Liver (tissue), 9 donors: ENCODE measurements around the gene IL32. TPM values are rescaled to one million over a fixed set of nuclear protein-coding genes. Genes with fewer than 3 reads are reported as not detected.

Experiments
- DNase-seq: peaks from one replicate; pipeline ENCODE4 v3.0.0-alpha.2; 2017; ENCODE audit warnings: low spot score
- H3K27ac ChIP-seq, 2 donors: one replicate each; pipeline ENCODE4 v1.7.0; 2013; ENCODE audit warnings: inconsistent platforms in 2 of 2, low read length in 2 of 2, control low read depth in 1 of 2, low read depth in 1 of 2, mild to moderate bottlenecking in 1 of 2
- H3K27me3 ChIP-seq, 4 donors: one replicate each; pipeline versions ENCODE4 v1.6.1 to v1.7.0; 2013; ENCODE audit warnings: low read length in 3 of 4, inconsistent platforms in 1 of 4, mild to moderate bottlenecking in 1 of 4, moderate library complexity in 1 of 4; ENCODE audit not compliant: control insufficient read depth in 4 of 4, insufficient read depth in 4 of 4
- H3K36me3 ChIP-seq, 4 donors: one replicate each; pipeline versions ENCODE4 v1.6.1 to v1.7.0; 2013; ENCODE audit warnings: low read length in 3 of 4, mild to moderate bottlenecking in 3 of 4, low read depth in 1 of 4, moderate library complexity in 1 of 4; ENCODE audit not compliant: control insufficient read depth in 4 of 4, insufficient read depth in 3 of 4
- H3K4me1 ChIP-seq, 4 donors: one replicate each; pipeline versions ENCODE4 v1.6.1 to v1.7.0; 2013; ENCODE audit warnings: low read length in 3 of 4, mild to moderate bottlenecking in 3 of 4, moderate library complexity in 1 of 4; ENCODE audit not compliant: control insufficient read depth in 4 of 4, insufficient read depth in 4 of 4
- H3K4me3 ChIP-seq, 3 donors: one replicate each; pipeline versions ENCODE4 v1.6.1 to v1.7.0; 2013; ENCODE audit warnings: low read length in 3 of 3, control low read depth in 1 of 3, low read depth in 1 of 3, mild to moderate bottlenecking in 1 of 3
- H3K9ac ChIP-seq, 2 donors: one replicate each; pipeline ENCODE4 v1.7.0; 2013; ENCODE audit warnings: low read length in 2 of 2, mild to moderate bottlenecking in 2 of 2, moderate library complexity in 2 of 2, control low read depth in 1 of 2, low read depth in 1 of 2
- H3K9me3 ChIP-seq, 4 donors: one replicate each; pipeline versions ENCODE4 v1.6.1 to v1.7.0; 2013; ENCODE audit warnings: low read length in 3 of 4; ENCODE audit not compliant: control insufficient read depth in 4 of 4
- EGR1 ChIP-seq, 2 donors: IDR thresholded peaks; 2 replicates each; pipeline ENCODE4 v1.6.1; 2016 to 2018; ENCODE audit warnings: antibody characterized with exemption in 2 of 2, low read depth in 2 of 2
- FOXA2 ChIP-seq: IDR thresholded peaks from 2 replicates; pipeline ENCODE4 v1.6.1; 2016; ENCODE audit warnings: antibody characterized with exemption
- HNF4G ChIP-seq: IDR thresholded peaks from 2 replicates; pipeline ENCODE4 v1.6.1; 2016; ENCODE audit warnings: antibody characterized with exemption
- JUND ChIP-seq, 2 donors: IDR thresholded peaks; 2 replicates each; pipeline ENCODE4 v1.6.1; 2016; ENCODE audit warnings: antibody characterized with exemption in 2 of 2
- NR2F2 ChIP-seq: IDR thresholded peaks from 2 replicates; pipeline ENCODE4 v1.6.1; 2016; ENCODE audit warnings: antibody characterized with exemption
- RAD21 ChIP-seq, 2 donors: IDR thresholded peaks; 2 replicates each; pipeline ENCODE4 v1.6.1; 2016; ENCODE audit warnings: antibody characterized with exemption in 2 of 2, mild to moderate bottlenecking in 2 of 2
- RXRA ChIP-seq, 2 donors: IDR thresholded peaks; 2 replicates each; pipeline ENCODE4 v1.6.1; 2017 to 2018; ENCODE audit warnings: antibody characterized with exemption in 2 of 2, mild to moderate bottlenecking in 1 of 2
- SP1 ChIP-seq: IDR thresholded peaks from 2 replicates; pipeline ENCODE4 v1.6.1; 2018; ENCODE audit warnings: antibody characterized with exemption, mild to moderate bottlenecking
- TAF1 ChIP-seq: conservative IDR thresholded peaks from 2 replicates; pipeline ENCODE4 v1.6.1; 2016; ENCODE audit warnings: antibody characterized with exemption, mild to moderate bottlenecking
- YY1 ChIP-seq: IDR thresholded peaks from 2 replicates; pipeline ENCODE4 v1.6.1; 2016; ENCODE audit warnings: antibody characterized with exemption, mild to moderate bottlenecking
- ZBTB33 ChIP-seq: IDR thresholded peaks from 2 replicates; pipeline ENCODE4 v1.6.1; 2016; ENCODE audit warnings: antibody characterized with exemption
- WGBS: extraction: QIAGEN DNeasy Blood & Tissue Kit; methylation state at CpG from one replicate; pipeline ENCODE4 v1.1.7; 2013; 5-methylcytosine and 5-hydroxymethylcytosine counted together
- polyA plus RNA-seq, 2 donors: library from polyadenylated mRNA; stranded (reverse) in 1 of 2; unstranded in 1 of 2; fragments of 200-250 nt in 1 of 2; fragments of >200 nt in 1 of 2; fragmentation: Nextera tagmentation in 1 of 2; extraction: Ambion mirVana in 1 of 2; gene quantifications; one replicate each; pipeline versions ENCODE4 v1.2.1 to v1.2.3, GENCODE V29; 2013 to 2015
- total RNA-seq, 2 donors: library from RNA; depleted of rRNA; stranded (reverse); fragments of >200 nt; gene quantifications; one replicate each; pipeline ENCODE4 v1.2.3, GENCODE V29; 2014
- TF ChIP-seq, protein P1 (sequence below): IDR thresholded peaks from 2 replicates; pipeline ENCODE4 v1.6.1; 2016; ENCODE audit warnings: antibody characterized with exemption
- TF ChIP-seq, protein P2 (sequence below): IDR thresholded peaks from 2 replicates; pipeline ENCODE4 v1.6.1; 2016; ENCODE audit warnings: antibody characterized with exemption
- TF ChIP-seq, protein P3 (sequence below): fragments of 150-350 bp; IDR thresholded peaks from 2 replicates; pipeline ENCODE4 v1.5.1; 2017; ENCODE audit warnings: improper control_type of control experiment, low read depth, low read length; ENCODE audit not compliant: missing input control
- donor health status: healthy.
- donor health status: healthy.
- donor health status: healthy.
- donor health status: healthy.
- donor health status: healthy.

Gene IL32
- total and polyA plus RNA-seq, 4 donors = 8.6 to 328 (median 196) TPM

- TF ChIP-seq RXRA (IDR thresholded peaks at IDR 0.05) (no peak), HNF4G (no peak), YY1 (no peak), SP1 (no peak), FOXA2 (no peak), JUND (IDR thresholded peaks at IDR 0.05) (no peak)
- TF ChIP-seq, protein P1, sequence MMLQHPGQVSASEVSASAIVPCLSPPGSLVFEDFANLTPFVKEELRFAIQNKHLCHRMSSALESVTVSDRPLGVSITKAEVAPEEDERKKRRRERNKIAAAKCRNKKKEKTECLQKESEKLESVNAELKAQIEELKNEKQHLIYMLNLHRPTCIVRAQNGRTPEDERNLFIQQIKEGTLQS = no peak
- TF ChIP-seq, protein P2, sequence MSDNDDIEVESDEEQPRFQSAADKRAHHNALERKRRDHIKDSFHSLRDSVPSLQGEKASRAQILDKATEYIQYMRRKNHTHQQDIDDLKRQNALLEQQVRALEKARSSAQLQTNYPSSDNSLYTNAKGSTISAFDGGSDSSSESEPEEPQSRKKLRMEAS = no peak
- no peak for DNase-seq
- Histone ChIP-seq H3K9ac (no peak overlapping the region), H3K4me1 (peaks cover 0 to 10% (median 0%) of the 10 kb centered on the region in 4 donors), H3K27me3 (no peaks in the 10 kb centered on the region), H3K27ac (no peak overlapping the region), H3K4me3 (no peak overlapping the region), H3K9me3 (no peaks in the 10 kb centered on the region), H3K36me3 (no peaks in the 10 kb centered on the region)
- 97% methylated on average over 81 of the region's 81 CpGs for WGBS
These were observed 24.5 kb downstream of the IL32 start for GRCh38 chr16:3089717-3090592.

DNA sequence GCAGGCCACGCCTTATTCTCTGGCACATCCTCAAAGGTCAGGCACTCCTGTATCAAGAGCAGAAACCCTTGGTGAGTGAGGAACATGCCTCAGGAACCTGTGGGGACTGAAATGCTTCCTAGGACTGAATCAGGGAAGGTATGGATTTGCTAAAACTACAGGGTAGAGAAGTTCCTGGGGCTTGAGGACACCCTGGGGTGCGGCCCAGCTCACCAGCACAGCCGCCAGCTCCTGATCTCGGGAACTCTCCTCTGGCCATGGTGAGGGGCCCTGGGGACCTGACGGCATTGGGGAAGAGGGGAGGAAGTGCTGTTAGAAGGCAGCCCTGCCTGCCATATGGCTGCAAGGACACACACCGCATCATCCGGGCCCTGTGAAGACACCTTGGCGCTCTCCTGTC, 26.1 kb downstream of the IL32 start:
- Histone ChIP-seq H3K4me1 (peaks cover 0 to 10% (median 0%) of the 10 kb centered on the region in 4 donors), H3K27ac (no peak overlapping the region), H3K9ac (no peak overlapping the region), H3K9me3 (no peaks in the 10 kb centered on the region), H3K27me3 (no peaks in the 10 kb centered on the region), H3K4me3 (no peak overlapping the region), H3K36me3 (no peaks in the 10 kb centered on the region)
- no peak for DNase-seq
- whole genome bisulfite sequencing = 90% methylated on average over 8 of the region's 8 CpGs
- TF ChIP-seq, protein P2 = no peak
- no peak for TF ChIP-seq RAD21 (IDR thresholded peaks at IDR 0.05)
- no peak for TF ChIP-seq HNF4G
- no peak for TF ChIP-seq TAF1

GRCh38 chr16:3092501-3092941, 27.1 kb downstream of the IL32 start:
- no peak overlapping the region for H3K4me3 ChIP-seq
- H3K36me3 ChIP-seq = no peaks in the 10 kb centered on the region
- no peak for TF ChIP-seq EGR1 (IDR thresholded peaks at IDR 0.05; ENCODE audit: low read depth in 2 of 2)
- TF ChIP-seq HNF4G = no peak
- TF ChIP-seq RXRA (IDR thresholded peaks at IDR 0.05) = no peak
- TF ChIP-seq, protein P3, sequence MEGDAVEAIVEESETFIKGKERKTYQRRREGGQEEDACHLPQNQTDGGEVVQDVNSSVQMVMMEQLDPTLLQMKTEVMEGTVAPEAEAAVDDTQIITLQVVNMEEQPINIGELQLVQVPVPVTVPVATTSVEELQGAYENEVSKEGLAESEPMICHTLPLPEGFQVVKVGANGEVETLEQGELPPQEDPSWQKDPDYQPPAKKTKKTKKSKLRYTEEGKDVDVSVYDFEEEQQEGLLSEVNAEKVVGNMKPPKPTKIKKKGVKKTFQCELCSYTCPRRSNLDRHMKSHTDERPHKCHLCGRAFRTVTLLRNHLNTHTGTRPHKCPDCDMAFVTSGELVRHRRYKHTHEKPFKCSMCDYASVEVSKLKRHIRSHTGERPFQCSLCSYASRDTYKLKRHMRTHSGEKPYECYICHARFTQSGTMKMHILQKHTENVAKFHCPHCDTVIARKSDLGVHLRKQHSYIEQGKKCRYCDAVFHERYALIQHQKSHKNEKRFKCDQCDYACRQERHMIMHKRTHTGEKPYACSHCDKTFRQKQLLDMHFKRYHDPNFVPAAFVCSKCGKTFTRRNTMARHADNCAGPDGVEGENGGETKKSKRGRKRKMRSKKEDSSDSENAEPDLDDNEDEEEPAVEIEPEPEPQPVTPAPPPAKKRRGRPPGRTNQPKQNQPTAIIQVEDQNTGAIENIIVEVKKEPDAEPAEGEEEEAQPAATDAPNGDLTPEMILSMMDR = no peak
- no peak for TF ChIP-seq NR2F2
- TF ChIP-seq JUND (IDR thresholded peaks at IDR 0.05) = no peak
- TF ChIP-seq RAD21 (IDR thresholded peaks at IDR 0.05) = no peak
- no peak for TF ChIP-seq YY1
- no peak for TF ChIP-seq FOXA2
- TF ChIP-seq ZBTB33 = no peak
- peaks cover 0 to 6% (median 0%) of the 10 kb centered on the region in 4 donors for H3K4me1 ChIP-seq
- WGBS = 81% methylated on average over 20 of the region's 20 CpGs
- no peak overlapping the region for H3K27ac ChIP-seq
- no peaks in the 10 kb centered on the region for H3K9me3 ChIP-seq
- DNase-seq = no peak
- no peaks in the 10 kb centered on the region for H3K27me3 ChIP-seq
- no peak overlapping the region for H3K9ac ChIP-seq
